Activated CD8-positive, alpha-beta memory T cell treated with anti-CD3 and anti-CD28 coated beads, Interleukin-2, amount 10 ng/mL, durations not matched to agents 7 days and 5 days (primary cell): Measurements from ENCODE around the gene PPP4C. TPM values are rescaled to one million over a fixed set of nuclear protein-coding genes. Genes with fewer than 3 reads are reported as not detected.

Source experiments
- ATAC-seq: fragments of 150-1000 bp; cut with Tn5 transposase; one replicate; pipeline ENCODE4 v1.10.0; 2021; ENCODE audit warnings: moderate library complexity
- CTCF ChIA-PET: fragments of 350-600 bp; sonication (Branson Sonifier 250); formaldehyde crosslinking; loops from one replicate; lab custom pipeline; 2021; ENCODE audit warnings: antibody characterized with exemption; lab: Charles Lee
- DNase-seq: peaks from one replicate; pipeline ENCODE4 v3.0.0-alpha.2; 2020
- H3K27ac Mint-ChIP-seq: one replicate; pipeline ENCODE4 v1.8.0; 2021; ENCODE audit warnings: mild to moderate bottlenecking, mixed read lengths
- H3K27me3 Mint-ChIP-seq: one replicate; pipeline ENCODE4 v1.8.0; 2021; ENCODE audit warnings: mixed read lengths
- H3K36me3 Mint-ChIP-seq: one replicate; pipeline ENCODE4 v1.8.0; 2021; ENCODE audit warnings: mild to moderate bottlenecking, mixed read lengths
- H3K4me1 Mint-ChIP-seq: one replicate; pipeline ENCODE4 v1.8.0; 2021; ENCODE audit warnings: mixed read lengths
- H3K4me3 Mint-ChIP-seq: one replicate; pipeline ENCODE4 v1.8.0; 2021; ENCODE audit warnings: mild to moderate bottlenecking, moderate library complexity, mixed read lengths
- H3K9me3 Mint-ChIP-seq: one replicate; pipeline ENCODE4 v1.8.0; 2022; ENCODE audit warnings: low read depth, mixed read lengths
- total RNA-seq, 2 experiments: library from RNA; stranded (reverse); gene quantifications; one replicate each; pipeline ENCODE4 v1.2.3, GENCODE V29; 2021

Gene PPP4C
- total RNA-seq, 2 experiments from 2014 or later, result 149 to 161 TPM

GRCh38 chr16:30088237-30088831 is 12.5 kb downstream of the PPP4C start:
- CTCF ChIA-PET, result interaction anchor here (4.8 to 5.4 kb wide), 2 partner anchors 9 to 14 kb away, joined by 22 to 82 read pairs; partner anchors contain the start of gene PPP4C
- DNase-seq (no peak), ATAC-seq (no peak)
- no peak overlapping the region for H3K4me3 Mint-ChIP-seq
- H3K4me1 Mint-ChIP-seq, result peaks cover 31% of the 10 kb centered on the region
- peak overlapping the region; percentile 22 for H3K27ac Mint-ChIP-seq
- no peaks in the 10 kb centered on the region for H3K27me3 Mint-ChIP-seq
- no peaks in the 10 kb centered on the region for H3K9me3 Mint-ChIP-seq
- peaks cover 16% of the 10 kb centered on the region for H3K36me3 Mint-ChIP-seq

DNA sequence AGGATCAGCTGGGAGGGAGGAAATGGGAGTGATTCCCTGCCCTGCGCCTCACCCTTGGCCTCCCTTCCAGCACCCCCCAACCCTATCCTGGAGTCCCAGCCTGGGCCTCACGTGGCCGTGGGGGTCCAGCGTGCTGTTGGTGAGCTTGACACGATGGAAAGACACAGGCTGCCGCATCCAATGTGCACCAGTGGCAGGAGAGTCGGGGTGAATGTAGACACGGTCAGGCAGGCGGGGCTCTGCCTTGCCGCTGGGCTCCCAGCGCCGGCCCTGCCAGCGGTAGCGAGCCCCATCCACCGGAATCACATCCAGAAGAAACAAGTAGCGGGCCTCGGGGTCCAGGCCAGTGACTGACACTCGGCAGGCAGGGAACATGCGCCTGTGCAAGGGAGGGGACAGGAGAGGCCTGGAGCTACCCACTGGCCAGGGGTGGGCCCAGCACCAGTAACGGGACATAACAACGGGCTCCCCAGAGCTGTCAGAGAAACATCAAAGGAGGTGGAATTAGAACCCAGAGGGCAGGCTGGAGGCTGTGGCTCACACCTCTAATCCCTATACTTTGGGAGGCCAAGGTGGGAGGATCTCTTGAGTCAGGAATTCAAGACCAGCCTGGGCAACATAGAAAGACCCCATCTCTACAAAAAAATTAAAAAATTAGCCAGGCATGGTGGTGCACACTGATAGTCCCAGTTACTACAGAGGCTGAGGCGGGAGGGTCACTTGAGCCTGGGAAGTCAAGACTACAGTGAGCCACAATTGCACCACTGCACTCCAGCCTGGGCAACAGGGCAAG is 13.2 kb downstream of the PPP4C start:
- no peak for ATAC-seq
- CTCF ChIA-PET, result interaction anchor here (0.8 to 6.2 kb wide), 7 partner anchors 10 to 320 kb away, joined by 3 to 107 read pairs (median 38); partner anchors contain the start of genes ALDOA, GDPD3 and PPP4C
- H3K9me3 Mint-ChIP-seq, result no peaks in the 10 kb centered on the region
- DNase-seq, result no peak
- no peak overlapping the region for H3K27ac Mint-ChIP-seq
- no peak overlapping the region for H3K4me3 Mint-ChIP-seq
- no peaks in the 10 kb centered on the region for H3K27me3 Mint-ChIP-seq
- H3K4me1 Mint-ChIP-seq, result peaks cover 33% of the 10 kb centered on the region
- peaks cover 12% of the 10 kb centered on the region for H3K36me3 Mint-ChIP-seq

DNA sequence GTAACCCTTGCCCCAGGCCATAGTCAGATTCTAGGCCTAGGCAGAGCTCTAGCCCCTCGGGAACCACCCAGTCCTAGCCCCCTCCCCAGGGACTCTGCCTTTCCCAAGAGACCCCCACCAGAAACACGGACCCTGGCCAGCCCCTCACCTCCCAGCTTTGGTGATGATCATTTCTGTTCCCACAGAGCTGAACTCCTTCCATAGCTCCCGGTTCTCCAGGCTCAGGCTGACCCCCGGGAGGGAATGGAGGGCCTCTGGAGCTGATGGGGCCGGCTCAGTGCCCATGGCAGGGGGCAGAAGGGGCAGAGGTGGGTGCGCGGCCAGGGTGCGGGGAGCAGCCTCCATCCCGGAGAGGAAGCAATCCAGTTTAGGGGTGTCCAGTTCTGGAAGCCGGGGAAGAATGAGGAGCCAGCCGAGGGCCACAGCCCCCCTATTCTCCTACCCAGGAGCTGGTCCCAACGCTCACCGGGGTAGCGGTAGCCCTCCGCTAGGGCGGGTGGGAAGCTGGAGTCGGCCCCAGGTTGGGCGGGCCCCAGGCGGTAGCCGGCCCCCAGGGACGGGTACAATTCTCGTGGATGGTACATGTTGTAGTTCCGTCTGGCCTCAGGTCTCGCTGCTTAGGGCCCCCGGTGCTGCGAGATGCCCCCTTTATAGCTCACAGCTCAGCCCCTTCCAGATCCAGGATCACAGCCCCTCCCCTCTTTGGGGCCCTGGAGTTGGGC is 15.0 kb downstream of the PPP4C start:
- CTCF ChIA-PET, result interaction anchor here (0.8 to 6.2 kb wide), 19 partner anchors 11 to 495 kb away, joined by 3 to 107 read pairs (median 13); partner anchors contain the start of genes ALDOA, CORO1A, GDPD3 and MAPK3
- Mint-ChIP-seq H3K36me3 (peaks cover 15% of the 10 kb centered on the region), H3K9me3 (no peaks in the 10 kb centered on the region), H3K4me3 (peak overlapping the region; percentile 33), H3K27ac (peak overlapping the region; percentile 66), H3K27me3 (no peaks in the 10 kb centered on the region), H3K4me1 (peaks cover 48% of the 10 kb centered on the region)
- no peak for DNase-seq
- no peak for ATAC-seq

- CTCF ChIA-PET, result interaction anchor here (0.7 to 6.2 kb wide), 36 partner anchors 12 to 507 kb away, joined by 3 to 107 read pairs (median 5); partner anchors contain the start of genes ALDOA, CORO1A, DCTPP1 and GDPD3
- H3K4me3 Mint-ChIP-seq, result peak within 1 kb of the TSS; percentile 84
- H3K4me1 Mint-ChIP-seq, result peaks cover 53% of the 10 kb centered on the region
- peaks cover 19% of the 10 kb centered on the region for H3K36me3 Mint-ChIP-seq
- H3K9me3 Mint-ChIP-seq, result peaks cover under 1% of the 10 kb centered on the region
- H3K27ac Mint-ChIP-seq, result peak within 1 kb of the TSS; percentile 96
- ATAC-seq (peak; percentile 86), DNase-seq (peak; percentile 97)
- no peaks in the 10 kb centered on the region for H3K27me3 Mint-ChIP-seq
Observed at GRCh38 chr16:30091474-30092372, 15.9 kb downstream of the PPP4C start, which contains the start of gene TBX6. TSS of gene TBX6 (minus strand) at chr16:30091924. CDS start at chr16:30091193, 731 bp downstream.

- Mint-ChIP-seq H3K4me1 (peaks cover 57% of the 10 kb centered on the region), H3K9me3 (peaks cover 5% of the 10 kb centered on the region), H3K4me3 (peak overlapping the region; percentile 84)
Observed at GRCh38 chr16:30092373-30093010, 16.7 kb downstream of the PPP4C start.

GRCh38 chr16:30094541-30095165 is 18.9 kb downstream of the PPP4C start:
- Mint-ChIP-seq H3K9me3 (peaks cover 15% of the 10 kb centered on the region), H3K27ac (peak overlapping the region; percentile 85), H3K4me1 (peaks cover 54% of the 10 kb centered on the region), H3K4me3 (peak overlapping the region; percentile 76), H3K27me3 (no peaks in the 10 kb centered on the region), H3K36me3 (peaks cover 36% of the 10 kb centered on the region)
- DNase-seq, result no peak
- CTCF ChIA-PET, result interaction anchor here (1.1 to 6.2 kb wide), 7 partner anchors 10 to 395 kb away, joined by 4 to 107 read pairs (median 29); partner anchors contain the start of genes ALDOA, GDPD3 and ZNF771
- no peak for ATAC-seq

More at GRCh38 chr16:30092373-30093010, 16.7 kb downstream of the PPP4C start:
- ATAC-seq (peak; percentile 46), DNase-seq (peak; percentile 87)
- CTCF ChIA-PET, result interaction anchor here (0.7 to 6.2 kb wide), 35 partner anchors 12 to 506 kb away, joined by 3 to 107 read pairs (median 5); partner anchors contain the start of genes ALDOA, CORO1A, DCTPP1 and GDPD3
- Mint-ChIP-seq H3K36me3 (peaks cover 22% of the 10 kb centered on the region), H3K27me3 (no peaks in the 10 kb centered on the region), H3K27ac (peak overlapping the region; percentile 96)

GRCh38 chr16:30095166-30096078 is 19.6 kb downstream of the PPP4C start:
- no peaks in the 10 kb centered on the region for H3K27me3 Mint-ChIP-seq
- peak overlapping the region; percentile 85 for H3K27ac Mint-ChIP-seq
- ATAC-seq (no peak), DNase-seq (no peak)
- peaks cover 15% of the 10 kb centered on the region for H3K9me3 Mint-ChIP-seq
- H3K4me1 Mint-ChIP-seq, result peaks cover 47% of the 10 kb centered on the region
- peaks cover 36% of the 10 kb centered on the region for H3K36me3 Mint-ChIP-seq
- peak overlapping the region; percentile 76 for H3K4me3 Mint-ChIP-seq
- CTCF ChIA-PET, result interaction anchor here (1.1 to 6.2 kb wide), 6 partner anchors 9 to 312 kb away, joined by 4 to 107 read pairs (median 18); partner anchors contain the start of genes ALDOA and ZNF771

DNA sequence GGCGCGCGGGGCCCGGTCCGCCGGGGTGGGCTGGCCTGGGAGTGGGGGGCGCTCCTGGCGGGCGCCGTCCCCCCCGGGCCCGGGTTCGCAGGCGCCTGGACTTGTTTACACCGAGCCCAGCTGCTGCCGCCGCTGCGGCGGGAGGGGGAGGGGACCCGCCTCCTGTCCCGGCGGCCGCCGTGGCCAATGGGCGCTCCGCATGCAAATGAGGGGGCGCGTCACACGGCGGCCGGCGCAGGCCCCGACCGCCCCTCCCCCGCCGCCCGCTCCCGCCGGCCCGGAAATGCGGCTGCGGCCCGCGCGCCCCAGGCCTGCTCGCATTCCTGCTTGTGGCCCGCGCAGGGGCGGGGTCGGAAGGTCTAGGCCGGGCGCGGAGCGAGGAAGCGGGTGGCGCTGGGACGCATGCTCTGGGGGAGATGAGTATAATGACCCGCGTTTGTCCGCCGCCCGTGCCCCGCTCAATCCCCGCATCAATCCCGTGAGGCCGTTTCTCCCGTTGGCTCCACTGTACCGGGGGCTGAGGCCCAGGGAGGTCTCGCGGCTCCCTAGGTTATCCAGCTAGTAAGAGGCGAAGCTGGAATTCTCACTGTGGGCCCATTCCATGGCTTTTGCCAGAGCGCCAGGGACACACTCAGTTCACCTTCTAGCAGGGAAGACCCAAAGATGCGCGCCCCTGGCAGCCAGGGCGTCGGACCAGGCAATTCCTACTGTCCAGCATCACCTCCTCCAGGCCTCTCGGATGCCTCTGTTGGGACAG is 20.5 kb downstream of the PPP4C start, which contains the start of gene YPEL3:
Gene YPEL3 (minus strand): TSS at position 109 of the 757 bp plus-strand sequence. CDS start 731 bp downstream, outside the sequence.
- Mint-ChIP-seq H3K27me3 (no peaks in the 10 kb centered on the region), H3K4me1 (peaks cover 45% of the 10 kb centered on the region), H3K9me3 (peaks cover 15% of the 10 kb centered on the region), H3K4me3 (peak within 1 kb of the TSS; percentile 76), H3K27ac (peak within 1 kb of the TSS; percentile 86), H3K36me3 (peaks cover 36% of the 10 kb centered on the region)
- DNase-seq (peak; percentile 93), ATAC-seq (peak; percentile 63)
- CTCF ChIA-PET, result interaction anchor here (2.3 kb wide), 1 partner anchor 47 kb away, joined by 8 read pairs; no protein-coding TSS in a partner anchor

GRCh38 chr16:30096862-30097563 is 21.2 kb downstream of the PPP4C start:
- CTCF ChIA-PET, result interaction anchor here (2.3 kb wide), 1 partner anchor 46 kb away, joined by 8 read pairs; no protein-coding TSS in a partner anchor
- Mint-ChIP-seq H3K4me1 (peaks cover 40% of the 10 kb centered on the region), H3K9me3 (peaks cover 15% of the 10 kb centered on the region), H3K27ac (peak overlapping the region; percentile 86), H3K4me3 (peak overlapping the region; percentile 56), H3K27me3 (no peaks in the 10 kb centered on the region), H3K36me3 (peaks cover 36% of the 10 kb centered on the region)
- ATAC-seq (no peak), DNase-seq (no peak)
